PC-3 (cell line): ENCODE results near the gene SERPINI1.

Source experiments
- CTCF ChIP-seq: fragments of 300-600 bp; sonication (generic); conservative IDR thresholded peaks from 2 replicates; pipeline ENCODE4 v1.5.1; 2017; ENCODE audit warnings: antibody characterized with exemption, low read depth, mild to moderate bottlenecking, low read length
- EZH2 ChIP-seq: fragments of 300-600 bp; sonication (generic); IDR thresholded peaks from one replicate; pipeline ENCODE4 v1.6.1; 2017; ENCODE audit warnings: antibody characterized with exemption, mild to moderate bottlenecking, low read length; ENCODE audit not compliant: unreplicated experiment
- EZH2phosphoT487 ChIP-seq: fragments of 300-600 bp; sonication (generic); IDR thresholded peaks from 2 replicates; pipeline ENCODE4 v1.6.1; 2018; ENCODE audit warnings: mild to moderate bottlenecking, antibody characterized with exemption, low read length, borderline replicate concordance

- TF ChIP-seq CTCF (no peak), EZH2phosphoT487 (no peak), EZH2 (no peak)
Measured at GRCh38 chr3:167780214-167780883, 44.8 kb downstream of the SERPINI1 start.
